Measurements from ENCODE around the gene CADPS2. TPM values are rescaled to one million over a fixed set of nuclear protein-coding genes. Genes with fewer than 3 reads are reported as not detected.

The CADPS2 gene
- total RNA-seq, 1 experiment from 2014 or later, result not detected

GRCh38 chr7:122307228-122307621 lies 579.0 kb downstream of the CADPS2 start:
- Histone ChIP-seq H3K79me2 (ENCODE audit: low read length) (no peaks in the 10 kb centered on the region), H3K4me1 (ENCODE audit: low read length) (no peaks in the 10 kb centered on the region), H3K4me2 (ENCODE audit: low read depth, low read length, poor library complexity, severe bottlenecking) (no peak overlapping the region), H2AFZ (ENCODE audit: low read length) (no peak overlapping the region), H3K9me2 (replicated peaks; ENCODE audit: insufficient read depth, low read length) (no peaks in the 10 kb centered on the region), H3K27me3 (ENCODE audit: low read length) (no peaks in the 10 kb centered on the region), H3K27ac (ENCODE audit: low read length) (no peak overlapping the region), H3K9me3 (ENCODE audit: low read length) (no peaks in the 10 kb centered on the region), H3K36me3 (ENCODE audit: insufficient read depth, low read length) (no peaks in the 10 kb centered on the region), H3K4me3 (ENCODE audit: low read length) (no peak overlapping the region), H4K20me1 (ENCODE audit: insufficient read depth, low read depth, low read length) (no peaks in the 10 kb centered on the region), H3K9ac (ENCODE audit: low read length) (no peak overlapping the region)
- DNase-seq, result no peak

GRCh38 chr7:122306320-122307227 lies 579.7 kb downstream of the CADPS2 start:
- DNase-seq, result no peak
- no peak overlapping the region for H2AFZ ChIP-seq (ENCODE audit: low read length)
- no peak overlapping the region for H3K4me3 ChIP-seq (ENCODE audit: low read length)
- no peak overlapping the region for H3K27ac ChIP-seq (ENCODE audit: low read length)
- no peaks in the 10 kb centered on the region for H3K36me3 ChIP-seq (ENCODE audit: insufficient read depth, low read length)
- H3K9me2 ChIP-seq (replicated peaks; ENCODE audit: insufficient read depth, low read length), result no peaks in the 10 kb centered on the region
- H3K4me1 ChIP-seq (ENCODE audit: low read length), result no peaks in the 10 kb centered on the region
- H3K9ac ChIP-seq (ENCODE audit: low read length), result no peak overlapping the region
- no peaks in the 10 kb centered on the region for H3K9me3 ChIP-seq (ENCODE audit: low read length)
- H3K27me3 ChIP-seq (ENCODE audit: low read length), result no peaks in the 10 kb centered on the region
- H3K4me2 ChIP-seq (ENCODE audit: low read depth, low read length, poor library complexity, severe bottlenecking), result no peak overlapping the region
- H3K79me2 ChIP-seq (ENCODE audit: low read length), result no peaks in the 10 kb centered on the region
- H4K20me1 ChIP-seq (ENCODE audit: insufficient read depth, low read depth, low read length), result no peaks in the 10 kb centered on the region

DNA sequence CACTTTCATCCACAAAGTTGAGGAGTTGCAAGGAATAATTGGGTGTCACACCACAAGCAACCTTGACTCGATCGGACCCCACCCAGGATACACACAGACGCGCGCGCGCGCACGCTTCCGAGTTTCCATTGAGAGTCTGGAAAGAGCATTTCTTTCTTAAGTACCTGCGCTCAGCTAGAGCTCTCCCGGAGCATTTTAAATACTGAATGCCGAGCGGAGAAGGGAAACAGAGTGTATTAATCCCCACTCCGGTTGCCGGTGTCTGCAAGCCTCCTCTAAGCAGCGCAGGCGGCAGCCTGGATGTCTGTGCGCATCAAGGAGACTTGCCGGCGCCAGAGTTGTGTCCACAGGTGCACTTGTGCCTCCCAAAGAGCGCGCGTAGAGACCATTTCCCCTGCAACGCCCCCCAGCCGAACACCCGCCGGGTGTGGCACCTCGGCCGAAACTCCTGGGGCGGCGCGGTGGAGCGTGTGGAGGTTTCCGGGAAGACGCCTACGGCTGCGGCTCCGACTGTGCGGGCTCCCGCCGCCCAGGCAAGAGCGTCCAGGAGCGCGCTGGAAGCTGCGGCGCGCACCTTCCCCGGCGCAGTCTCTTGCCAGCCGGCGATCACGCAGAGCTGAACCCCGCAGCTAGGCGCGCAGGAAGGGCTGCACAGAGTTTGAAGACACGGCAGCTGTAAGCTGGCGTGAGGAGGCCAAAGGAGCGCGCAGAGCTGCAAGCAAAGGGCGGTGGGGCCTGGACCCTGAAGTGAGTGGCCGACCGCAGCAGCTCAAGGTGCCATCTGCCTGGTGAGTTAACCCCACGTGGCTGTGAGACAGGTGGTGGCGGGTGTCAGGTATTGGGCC lies 580.6 kb downstream of the CADPS2 start:
- no peaks in the 10 kb centered on the region for H3K9me3 ChIP-seq (ENCODE audit: low read length)
- H4K20me1 ChIP-seq (ENCODE audit: insufficient read depth, low read depth, low read length), result no peaks in the 10 kb centered on the region
- H2AFZ ChIP-seq (ENCODE audit: low read length), result no peak overlapping the region
- H3K9ac ChIP-seq (ENCODE audit: low read length), result no peak overlapping the region
- H3K36me3 ChIP-seq (ENCODE audit: insufficient read depth, low read length), result no peaks in the 10 kb centered on the region
- H3K27me3 ChIP-seq (ENCODE audit: low read length), result no peaks in the 10 kb centered on the region
- no peaks in the 10 kb centered on the region for H3K9me2 ChIP-seq (replicated peaks; ENCODE audit: insufficient read depth, low read length)
- DNase-seq, result no peak
- no peak overlapping the region for H3K4me2 ChIP-seq (ENCODE audit: low read depth, low read length, poor library complexity, severe bottlenecking)
- H3K4me1 ChIP-seq (ENCODE audit: low read length), result no peaks in the 10 kb centered on the region
- no peak overlapping the region for H3K4me3 ChIP-seq (ENCODE audit: low read length)
- no peak overlapping the region for H3K27ac ChIP-seq (ENCODE audit: low read length)
- H3K79me2 ChIP-seq (ENCODE audit: low read length), result no peaks in the 10 kb centered on the region

GRCh38 chr7:122304996-122305421 lies 581.3 kb downstream of the CADPS2 start:
- Histone ChIP-seq H2AFZ (ENCODE audit: low read length) (no peak overlapping the region), H3K4me2 (ENCODE audit: low read depth, low read length, poor library complexity, severe bottlenecking) (no peak overlapping the region)

DNA sequence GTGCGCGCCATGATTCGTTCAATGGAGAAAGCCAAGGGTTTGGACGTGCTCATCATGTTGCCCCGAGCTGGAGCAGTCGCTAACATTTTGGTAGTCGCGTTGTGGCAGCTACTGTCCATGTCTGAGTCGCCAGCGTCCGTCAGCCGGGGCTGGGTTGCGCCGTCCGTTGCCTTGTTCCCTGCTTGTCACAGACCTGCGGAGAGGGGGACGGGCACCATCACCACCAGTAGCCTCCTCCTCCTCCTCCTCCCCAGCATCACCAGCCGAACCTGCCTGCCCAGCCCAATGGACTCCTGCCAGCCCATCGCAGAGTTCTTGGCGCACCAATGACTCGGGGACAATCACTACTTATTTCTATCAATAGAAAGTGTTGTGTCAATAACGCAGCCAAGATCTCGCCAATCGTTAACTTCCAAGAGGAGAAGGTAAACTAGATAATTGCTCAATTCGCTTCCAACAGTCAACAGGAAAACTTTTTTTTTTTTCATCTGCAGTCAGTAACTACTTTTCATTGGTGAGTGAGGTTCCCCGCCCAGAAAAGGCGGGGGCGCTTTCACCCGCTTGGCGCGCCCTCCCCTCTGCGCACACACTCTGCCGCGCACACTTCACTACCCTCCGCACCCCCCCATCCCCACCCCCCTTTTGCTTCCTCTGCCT lies 581.8 kb downstream of the CADPS2 start, which contains the start of gene FEZF1:
FEZF1 (minus strand) TSS at position 432 of the 657 bp plus-strand sequence; CDS start at position 119, 313 bp downstream.
- no peak within 1 kb of the TSS for H3K4me3 ChIP-seq (ENCODE audit: low read length)

More at GRCh38 chr7:122304996-122305421, 581.3 kb downstream of the CADPS2 start:
- no peaks in the 10 kb centered on the region for H3K27me3 ChIP-seq (ENCODE audit: low read length)
- no peak for DNase-seq
- no peak overlapping the region for H3K27ac ChIP-seq (ENCODE audit: low read length)
- no peaks in the 10 kb centered on the region for H4K20me1 ChIP-seq (ENCODE audit: insufficient read depth, low read depth, low read length)
- H3K36me3 ChIP-seq (ENCODE audit: insufficient read depth, low read length), result no peaks in the 10 kb centered on the region
- no peak overlapping the region for H3K4me3 ChIP-seq (ENCODE audit: low read length)
- no peaks in the 10 kb centered on the region for H3K79me2 ChIP-seq (ENCODE audit: low read length)
- H3K4me1 ChIP-seq (ENCODE audit: low read length), result no peaks in the 10 kb centered on the region
- H3K9ac ChIP-seq (ENCODE audit: low read length), result no peak overlapping the region
- no peaks in the 10 kb centered on the region for H3K9me2 ChIP-seq (replicated peaks; ENCODE audit: insufficient read depth, low read length)
- no peaks in the 10 kb centered on the region for H3K9me3 ChIP-seq (ENCODE audit: low read length)

GRCh38 chr7:122303531-122304318 lies 582.5 kb downstream of the CADPS2 start:
- no peak overlapping the region for H3K27ac ChIP-seq (ENCODE audit: low read length)
- no peak overlapping the region for H3K9ac ChIP-seq (ENCODE audit: low read length)
- H2AFZ ChIP-seq (ENCODE audit: low read length), result no peak overlapping the region
- H3K4me1 ChIP-seq (ENCODE audit: low read length), result no peaks in the 10 kb centered on the region
- no peak overlapping the region for H3K4me3 ChIP-seq (ENCODE audit: low read length)
- H3K36me3 ChIP-seq (ENCODE audit: insufficient read depth, low read length), result no peaks in the 10 kb centered on the region
- no peaks in the 10 kb centered on the region for H3K79me2 ChIP-seq (ENCODE audit: low read length)
- no peaks in the 10 kb centered on the region for H3K9me3 ChIP-seq (ENCODE audit: low read length)
- H3K9me2 ChIP-seq (replicated peaks; ENCODE audit: insufficient read depth, low read length), result no peaks in the 10 kb centered on the region
- H3K4me2 ChIP-seq (ENCODE audit: low read depth, low read length, poor library complexity, severe bottlenecking), result no peak overlapping the region
- no peak for DNase-seq
- H4K20me1 ChIP-seq (ENCODE audit: insufficient read depth, low read depth, low read length), result no peaks in the 10 kb centered on the region
- H3K27me3 ChIP-seq (ENCODE audit: low read length), result no peaks in the 10 kb centered on the region

More for the DNA sequence above, 581.8 kb downstream of the CADPS2 start, which contains the start of gene FEZF1:
- H3K4me1 ChIP-seq (ENCODE audit: low read length), result no peaks in the 10 kb centered on the region
- H3K9me3 ChIP-seq (ENCODE audit: low read length), result no peaks in the 10 kb centered on the region
- H3K27ac ChIP-seq (ENCODE audit: low read length), result no peak within 1 kb of the TSS
- H3K4me2 ChIP-seq (ENCODE audit: low read depth, low read length, poor library complexity, severe bottlenecking), result no peak within 1 kb of the TSS
- no peaks in the 10 kb centered on the region for H3K27me3 ChIP-seq (ENCODE audit: low read length)
- H2AFZ ChIP-seq (ENCODE audit: low read length), result no peak within 1 kb of the TSS
- no peak for DNase-seq
- H3K36me3 ChIP-seq (ENCODE audit: insufficient read depth, low read length), result no peaks in the 10 kb centered on the region
- H3K79me2 ChIP-seq (ENCODE audit: low read length), result no peaks in the 10 kb centered on the region
- H3K9me2 ChIP-seq (replicated peaks; ENCODE audit: insufficient read depth, low read length), result no peaks in the 10 kb centered on the region
- H3K9ac ChIP-seq (ENCODE audit: low read length), result no peak within 1 kb of the TSS
- H4K20me1 ChIP-seq (ENCODE audit: insufficient read depth, low read depth, low read length), result no peaks in the 10 kb centered on the region

DNA sequence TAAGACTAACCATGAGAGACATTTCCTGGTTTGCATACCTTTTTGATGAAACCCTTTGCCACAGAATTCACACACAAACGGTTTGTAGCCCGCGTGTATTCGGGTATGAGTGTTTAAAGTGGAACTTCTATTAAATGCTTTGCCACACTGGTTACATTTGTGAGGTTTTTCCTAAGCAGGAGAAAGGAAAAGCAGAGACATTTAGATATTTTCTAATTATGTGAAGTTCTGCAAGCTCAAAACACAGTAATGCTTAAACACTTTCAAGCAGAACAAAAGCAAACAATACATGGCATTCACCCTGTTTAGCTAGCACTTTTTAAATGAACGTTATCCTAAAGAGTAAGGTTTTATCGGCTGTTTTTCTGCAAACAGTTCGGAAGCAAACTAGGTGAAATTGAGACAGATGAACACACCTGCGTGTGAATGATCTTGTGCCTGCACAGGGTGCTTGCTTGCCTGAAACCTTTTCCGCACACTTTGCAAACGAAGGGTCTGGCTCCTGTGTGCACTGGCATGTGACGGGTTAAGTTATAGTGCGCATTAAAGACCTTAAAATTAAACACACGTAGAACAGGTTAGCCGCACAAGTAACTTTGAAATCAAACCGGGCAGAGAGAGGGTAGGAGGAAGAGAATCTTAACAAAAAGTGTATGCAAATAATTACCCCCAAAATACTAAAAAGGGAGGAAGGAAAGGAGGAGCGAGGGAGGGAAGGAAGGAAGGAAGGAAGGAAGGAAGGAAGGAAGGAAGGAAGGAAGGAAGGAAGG lies 583.3 kb downstream of the CADPS2 start:
- Histone ChIP-seq H3K4me2 (ENCODE audit: low read depth, low read length, poor library complexity, severe bottlenecking) (no peak overlapping the region), H3K9me3 (ENCODE audit: low read length) (no peaks in the 10 kb centered on the region), H4K20me1 (ENCODE audit: insufficient read depth, low read depth, low read length) (no peaks in the 10 kb centered on the region), H3K36me3 (ENCODE audit: insufficient read depth, low read length) (no peaks in the 10 kb centered on the region), H3K79me2 (ENCODE audit: low read length) (no peaks in the 10 kb centered on the region), H3K27me3 (ENCODE audit: low read length) (no peaks in the 10 kb centered on the region), H3K27ac (ENCODE audit: low read length) (no peak overlapping the region), H3K4me1 (ENCODE audit: low read length) (no peaks in the 10 kb centered on the region), H2AFZ (ENCODE audit: low read length) (no peak overlapping the region), H3K9ac (ENCODE audit: low read length) (no peak overlapping the region), H3K4me3 (ENCODE audit: low read length) (no peak overlapping the region), H3K9me2 (replicated peaks; ENCODE audit: insufficient read depth, low read length) (no peaks in the 10 kb centered on the region)
- no peak for DNase-seq

Data from Karpas-422 (cell line).